Stimulated activated CD4-positive, alpha-beta T cell treated with anti-CD3 and anti-CD28 coated beads, Interleukin-12 subunit alpha, Interleukin-12 subunit beta, amount 100 ng/mL, for 48 hours (primary cell): ENCODE results near the gene UNG.
"Not testable (repeated sequence)": the region's sequence is repeated elsewhere in the genome, so short reads cannot be mapped to it uniquely, and the experiment has no call there.

Experiments
- DNase-seq, 3 donors: peaks; one replicate each; pipeline ENCODE4 v3.0.0-alpha.2; 2020; ENCODE audit warnings: low read depth in 2 of 3, low spot score in 1 of 3

Gene UNG

GRCh38 chr12:109097435-109098182 lies at the start of gene UNG:
UNG (plus strand) TSS chr12:109097597; CDS start chr12:109097680, 83 bp downstream.
- DNase-seq: peak; percentile 95 to 96 (median 96)

DNA sequence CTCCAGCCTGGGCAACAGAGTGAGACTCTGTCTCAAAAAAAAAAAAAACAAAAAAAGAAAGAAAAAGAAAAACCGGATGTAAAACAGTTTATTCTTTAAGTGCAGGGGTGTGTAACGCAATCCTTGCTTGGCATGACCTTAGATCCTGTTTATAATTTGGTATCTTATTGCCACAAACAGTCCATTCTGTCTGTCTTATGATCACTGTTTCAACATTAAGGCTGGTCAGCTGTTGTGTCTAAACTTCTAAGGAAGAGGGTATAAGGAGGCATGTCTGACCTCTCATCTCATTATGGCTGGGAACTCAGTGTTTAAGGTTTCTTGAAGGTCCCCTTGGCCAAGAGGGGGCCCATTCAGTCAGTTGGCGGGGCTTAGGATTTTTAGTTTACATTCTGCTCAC lies 48.7 kb upstream of the UNG start:
- not testable (repeated sequence) for DNase-seq

DNA sequence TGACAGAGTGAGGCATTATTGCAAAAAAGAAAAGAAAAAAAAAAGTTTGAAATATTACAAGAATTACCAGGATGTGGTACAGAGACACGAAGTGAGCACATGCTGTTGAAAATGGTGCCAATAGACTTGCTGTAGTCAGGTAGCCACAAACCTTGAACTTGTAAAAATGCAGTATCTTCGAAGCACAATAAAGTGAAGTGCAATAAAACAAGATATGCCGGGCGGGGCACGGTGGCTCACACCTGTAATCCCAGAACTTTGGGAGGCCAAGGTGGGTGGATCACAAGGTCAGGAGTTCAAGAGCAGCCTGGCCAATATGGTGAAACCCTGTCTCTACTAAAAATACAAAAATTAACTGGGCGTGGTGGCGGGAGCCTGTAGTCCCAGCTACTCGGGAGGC lies 47.6 kb upstream of the UNG start:
- not testable (repeated sequence) for DNase-seq

GRCh38 chr12:109052097-109052413 lies 45.3 kb upstream of the UNG start:
- DNase-seq: no peak

- DNase-seq: peak; percentile 73 to 80 (median 76)
Measured at GRCh38 chr12:109052414-109053323, 44.7 kb upstream of the UNG start, which contains the start of gene USP30. USP30 (plus strand) TSS chr12:109052576; CDS start chr12:109052679, 103 bp downstream.

- DNase-seq: peak in 2 of 3 donors; percentile 2 to 19
Measured at GRCh38 chr12:109053382-109054123, 43.8 kb upstream of the UNG start.

DNA sequence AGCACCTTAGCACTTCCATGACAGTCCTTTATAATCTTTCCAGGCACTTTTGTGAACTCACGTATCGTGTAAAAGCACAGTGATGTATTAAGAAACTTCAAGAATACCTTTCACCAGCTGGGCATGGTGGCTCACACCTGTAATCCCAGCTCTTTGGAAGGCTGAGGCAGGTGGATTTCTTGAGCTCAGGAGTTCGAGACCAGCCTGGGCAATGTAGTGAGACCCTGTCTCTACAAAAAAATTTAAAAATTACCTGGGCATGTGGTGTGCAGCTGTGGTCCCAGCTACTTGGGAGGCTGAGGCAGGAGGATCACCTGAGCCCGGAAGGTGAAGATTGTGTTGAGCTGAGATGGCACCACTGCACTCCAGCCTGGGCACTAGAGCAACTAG lies 43.3 kb upstream of the UNG start:
- DNase-seq: peak in 1 of 3 donors; percentile 16

DNA sequence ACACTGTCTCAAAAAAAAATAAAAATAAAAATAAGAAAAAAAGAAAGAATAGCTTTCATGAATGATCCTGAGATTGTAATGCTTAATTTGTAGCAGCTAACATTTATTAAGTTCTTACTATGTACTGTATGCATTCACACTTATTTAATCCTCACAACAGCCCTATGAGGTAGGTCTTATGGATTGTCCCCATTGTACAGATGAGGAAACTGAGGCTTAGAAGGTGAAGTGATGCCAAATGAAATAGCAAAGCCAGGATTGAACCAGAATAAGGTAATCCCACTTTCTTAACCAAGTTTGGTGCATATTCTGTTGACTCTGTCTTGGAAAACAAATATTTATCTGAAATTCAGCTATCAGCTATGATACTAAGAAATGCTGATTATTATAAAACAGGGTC lies 42.9 kb upstream of the UNG start:
- no peak for DNase-seq

GRCh38 chr12:109056891-109057290 lies 40.5 kb upstream of the UNG start:
- no peak for DNase-seq

GRCh38 chr12:109057376-109057775 lies 40.0 kb upstream of the UNG start:
- no peak for DNase-seq

DNA sequence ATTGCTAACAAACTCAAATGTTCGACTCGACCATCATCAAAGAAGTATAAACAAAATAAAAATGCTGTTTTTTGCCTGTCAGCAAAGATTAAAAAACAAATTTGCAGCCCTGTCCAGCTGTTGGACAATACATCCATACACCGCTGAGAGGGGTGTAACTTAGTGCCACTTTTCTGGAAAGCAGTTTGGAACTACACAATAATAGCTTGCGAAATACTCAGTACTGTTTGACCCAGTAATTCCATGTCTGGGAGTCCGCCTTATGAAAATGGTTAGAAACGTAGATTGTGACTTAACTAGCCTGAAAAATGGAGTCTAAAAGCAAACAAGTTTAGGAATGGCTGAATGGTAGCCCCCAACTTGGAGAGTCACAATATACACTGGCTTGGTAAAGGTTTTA lies 38.6 kb upstream of the UNG start:
- no peak for DNase-seq

GRCh38 chr12:109064143-109064542 lies 33.3 kb upstream of the UNG start:
- DNase-seq: no peak

GRCh38 chr12:109065154-109065852 lies 32.1 kb upstream of the UNG start:
- no peak for DNase-seq

DNA sequence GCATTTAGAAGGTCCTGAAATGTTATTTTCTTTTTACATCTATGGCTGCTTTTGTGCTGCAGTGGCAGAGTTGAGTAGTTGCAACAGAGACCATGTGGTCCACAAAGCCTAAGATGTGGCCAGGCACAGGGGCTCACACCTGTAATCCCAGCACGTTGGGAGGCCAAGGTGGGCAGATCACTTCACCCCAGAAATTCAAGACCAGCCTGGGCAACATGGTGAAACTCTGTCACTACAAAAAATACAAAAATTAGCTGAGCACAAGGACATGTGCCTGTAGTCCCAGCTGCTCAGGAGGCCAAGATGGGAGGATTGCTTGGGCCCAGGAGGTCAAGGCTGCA lies 31.6 kb upstream of the UNG start:
- DNase-seq: no peak

- DNase-seq: no peak
Measured at GRCh38 chr12:109069307-109070271, 27.8 kb upstream of the UNG start.

DNA sequence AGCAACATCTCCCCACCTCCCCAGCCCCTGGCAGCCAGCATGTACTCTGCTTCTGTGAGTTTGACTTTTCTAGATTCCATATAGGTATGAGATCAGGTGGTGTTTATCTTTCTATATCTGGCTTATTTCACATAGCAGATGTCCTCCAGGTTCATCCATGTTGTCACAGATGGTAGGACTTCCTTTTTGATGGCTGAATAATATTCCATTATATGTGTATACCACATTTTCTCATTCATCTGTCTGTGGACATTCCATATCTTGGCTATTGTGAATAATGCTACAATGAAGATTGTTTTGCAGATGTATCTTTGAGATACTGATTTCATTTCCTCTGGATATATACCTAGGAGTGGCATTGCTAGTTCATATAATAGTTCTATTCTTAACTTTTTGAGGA lies 22.5 kb upstream of the UNG start:
- DNase-seq: no peak

- no peak for DNase-seq
Measured at GRCh38 chr12:109082751-109083150, 14.6 kb upstream of the UNG start.

GRCh38 chr12:109084425-109084824 lies 13.0 kb upstream of the UNG start:
- DNase-seq: no peak

GRCh38 chr12:109085590-109085989 lies 11.8 kb upstream of the UNG start:
- no peak for DNase-seq

- DNase-seq: no peak
Measured at GRCh38 chr12:109087250-109087649, 10.1 kb upstream of the UNG start.
